Pancreas (tissue), 10 donors: Measurements from ENCODE around the gene ANKFY1. TPM values are rescaled to one million over a fixed set of nuclear protein-coding genes. Genes with fewer than 3 reads are reported as not detected.

Source experiments
- ATAC-seq, 4 donors: fragments of 200-7000 bp; cut with Tn5 transposase; one replicate each; pipeline versions ENCODE4 v1.8.0 to v1.9.1; 2020; ENCODE audit warnings: mild to moderate bottlenecking in 4 of 4, moderate library complexity in 4 of 4
- DNase-seq, 6 donors: peaks; one replicate each; pipeline ENCODE4 v3.0.0-alpha.2; 2020
- FAIRE-seq: peaks from 2 replicates; lab custom pipeline; 2012; peaks lifted over from hg19 to GRCh38; lab: Jason Lieb, UNC
- H3K27ac ChIP-seq, 4 donors: fragments of 200-600 bp; sonication (generic); 1 replicate in 3 of 4; 2 replicates in 1 of 4; pipeline versions ENCODE4 v1.5.0 to v1.8.0; 2020
- H3K27me3 ChIP-seq, 4 donors: fragments of 200-600 bp; one replicate each; pipeline ENCODE4 v1.8.0; 2021
- H3K36me3 ChIP-seq, 3 donors: fragments of 200-600 bp; sonication (generic) in 1 of 3; one replicate each; pipeline versions ENCODE4 v1.5.0 to v1.8.0; 2020 to 2021
- H3K4me1 ChIP-seq, 3 donors: fragments of 200-600 bp; one replicate each; pipeline ENCODE4 v1.8.0; 2021
- H3K4me3 ChIP-seq, 4 donors: fragments of 200-600 bp; sonication (generic) in 2 of 4; one replicate each; pipeline versions ENCODE4 v1.5.0 to v1.8.0; 2020 to 2021
- H3K9me3 ChIP-seq, 4 donors: fragments of 200-600 bp; one replicate each; pipeline ENCODE4 v1.8.0; 2021
- WGBS, 2 donors: extraction: QIAGEN DNeasy Blood & Tissue Kit; methylation state at CpG; one replicate each; pipeline ENCODE4 v1.1.7; 2013; 5-methylcytosine and 5-hydroxymethylcytosine counted together
- intact Hi-C, 3 donors: fragments of 100-400 bp; cut with DNase I; formaldehyde crosslinking; loops; one replicate each; pipeline versions ENCODE4 v1.11.1 to v1.14.2; 2022
- polyA plus RNA-seq, 2 donors: library from polyadenylated mRNA; stranded (reverse); fragments of 200-250 nt; gene quantifications; one replicate each; pipeline ENCODE4 v1.2.3, GENCODE V29; 2013
- total RNA-seq, 6 donors: library from RNA; stranded (reverse); fragmentation: NEBNext Ultra II Directional in 4 of 6; extraction: Animal tissue kit (Norgen Biotek cat#: 25700) in 4 of 6; gene quantifications; one replicate each; pipeline versions ENCODE4 v1.2.1 to v1.2.4, GENCODE V29; 2021 to 2023
- TF ChIP-seq, protein P1 (sequence below), 4 donors: fragments of 200-600 bp; sonication (generic) in 3 of 4; IDR thresholded peaks; one replicate each; pipeline versions ENCODE4 v1.5.0 to v1.8.0; 2021; ENCODE audit warnings: antibody characterized with exemption in 4 of 4
- donor health status: healthy with polysubstance abuse.
- donor health status: DM: no; HTN: no; CAD: no; lungs with moderate emphysema.
- donor health status: DM: no; HTN: no; CAD: no.
- donor health status: control.
- donor health status: control.
- donor health status: Bipolar disorder and iron deficiency.
- donor health status: DM: yes; HTN: yes; CAD: no.
- donor health status: DM: no; HTN: no; CAD: no.
- donor health status: DM: no; HTN: no; CAD: no.
- donor health status: DM: yes; HTN: yes; CAD: no.

ANKFY1 gene
- total and polyA plus RNA-seq, 8 donors, result 11.3 to 30.3 (median 13.9) TPM

DNA sequence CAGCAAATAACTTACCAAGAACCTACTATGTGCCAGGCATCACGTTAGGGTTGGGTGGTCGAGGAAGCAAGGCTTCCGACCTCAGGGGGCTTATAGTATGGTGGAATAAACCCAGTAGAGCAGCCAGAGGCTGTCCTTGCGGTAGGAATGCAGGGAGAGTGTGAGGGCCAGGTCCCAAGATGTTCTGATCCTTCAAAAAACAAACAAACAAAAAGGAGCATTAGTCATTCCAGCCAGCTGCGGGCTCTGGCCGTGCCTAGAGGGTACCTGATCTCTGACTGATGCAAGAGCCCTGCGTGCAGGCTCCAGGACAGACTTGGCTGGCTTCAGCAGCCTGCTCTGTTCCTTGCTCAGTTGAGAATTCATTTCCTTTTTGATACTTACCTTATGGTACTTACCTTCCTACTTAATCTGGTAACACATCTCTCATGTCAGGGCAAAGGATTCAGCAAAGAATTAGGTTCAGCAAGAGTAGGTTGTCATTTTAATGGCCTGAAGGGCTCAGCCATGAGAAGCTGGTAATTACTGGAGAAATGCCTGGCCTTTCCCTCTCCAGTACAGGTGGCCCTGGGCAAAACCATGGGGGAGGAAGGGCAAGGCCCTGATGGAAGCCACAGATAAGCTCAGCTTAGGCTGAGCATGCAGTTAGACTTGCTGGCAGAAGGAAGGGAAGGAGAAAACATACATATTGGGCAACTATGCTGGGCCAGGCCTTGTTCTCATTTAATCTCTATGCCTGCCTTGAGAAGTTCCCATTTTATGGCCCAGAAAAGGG is 102.4 kb downstream of the ANKFY1 start:
- Histone ChIP-seq H3K36me3 (peaks cover 0 to 13% (median 1%) of the 10 kb centered on the region in 3 donors), H3K9me3 (no peaks in the 10 kb centered on the region), H3K4me3 (no peak overlapping the region), H3K4me1 (no peaks in the 10 kb centered on the region), H3K27ac (no peak overlapping the region), H3K27me3 (no peaks in the 10 kb centered on the region)
- DNase-seq (peak in 1 of 6 donors; percentile 41), ATAC-seq (peak in 3 of 4 donors; percentile 34 to 43 (median 39)), FAIRE-seq (no peak)
- WGBS, 2 donors, result 69 to 82% methylated on average over 7 of the region's 7 CpGs
- intact Hi-C loops, result no loop called here
- TF ChIP-seq, protein P1, sequence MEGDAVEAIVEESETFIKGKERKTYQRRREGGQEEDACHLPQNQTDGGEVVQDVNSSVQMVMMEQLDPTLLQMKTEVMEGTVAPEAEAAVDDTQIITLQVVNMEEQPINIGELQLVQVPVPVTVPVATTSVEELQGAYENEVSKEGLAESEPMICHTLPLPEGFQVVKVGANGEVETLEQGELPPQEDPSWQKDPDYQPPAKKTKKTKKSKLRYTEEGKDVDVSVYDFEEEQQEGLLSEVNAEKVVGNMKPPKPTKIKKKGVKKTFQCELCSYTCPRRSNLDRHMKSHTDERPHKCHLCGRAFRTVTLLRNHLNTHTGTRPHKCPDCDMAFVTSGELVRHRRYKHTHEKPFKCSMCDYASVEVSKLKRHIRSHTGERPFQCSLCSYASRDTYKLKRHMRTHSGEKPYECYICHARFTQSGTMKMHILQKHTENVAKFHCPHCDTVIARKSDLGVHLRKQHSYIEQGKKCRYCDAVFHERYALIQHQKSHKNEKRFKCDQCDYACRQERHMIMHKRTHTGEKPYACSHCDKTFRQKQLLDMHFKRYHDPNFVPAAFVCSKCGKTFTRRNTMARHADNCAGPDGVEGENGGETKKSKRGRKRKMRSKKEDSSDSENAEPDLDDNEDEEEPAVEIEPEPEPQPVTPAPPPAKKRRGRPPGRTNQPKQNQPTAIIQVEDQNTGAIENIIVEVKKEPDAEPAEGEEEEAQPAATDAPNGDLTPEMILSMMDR (IDR thresholded peaks at IDR 0.05), result no peak

DNA sequence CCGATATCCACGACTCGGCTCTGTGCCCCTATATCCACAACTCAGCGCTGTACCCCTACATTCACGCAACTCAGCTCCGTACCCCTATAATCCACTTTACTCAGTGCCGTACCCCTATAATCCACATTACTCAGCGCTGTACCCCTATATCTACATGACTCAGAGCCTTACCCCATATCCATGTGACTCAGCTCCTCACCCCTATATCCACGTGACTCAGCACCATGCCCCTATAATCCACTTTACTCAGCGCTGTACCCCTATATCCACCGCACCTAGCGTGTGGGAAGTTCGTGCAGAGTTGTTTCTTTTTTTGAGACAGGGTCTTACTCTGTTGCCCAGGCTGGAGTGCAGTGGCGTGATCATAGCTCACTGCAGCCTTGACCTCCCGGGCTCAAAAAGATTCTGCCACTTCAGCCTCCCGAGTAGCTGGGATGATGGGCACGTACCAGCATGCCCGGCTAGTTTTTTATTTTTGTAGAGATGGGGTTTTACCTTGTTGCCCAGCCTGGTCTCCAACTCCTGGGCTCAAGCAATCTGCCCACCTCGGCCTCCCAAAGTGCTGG is 103.4 kb downstream of the ANKFY1 start:
- intact Hi-C loops, result no loop called here
- Histone ChIP-seq H3K4me3 (no peak overlapping the region), H3K27me3 (no peaks in the 10 kb centered on the region), H3K9me3 (no peaks in the 10 kb centered on the region), H3K36me3 (peaks cover 0 to 14% (median 5%) of the 10 kb centered on the region in 3 donors), H3K27ac (no peak overlapping the region), H3K4me1 (no peaks in the 10 kb centered on the region)
- 91 to 96% methylated on average over 19 of the region's 19 CpGs for WGBS, 2 donors
- TF ChIP-seq, protein P1 (IDR thresholded peaks at IDR 0.05), result no peak
- no peak for FAIRE-seq
- peak in 1 of 6 donors; percentile 26 for DNase-seq
- no peak for ATAC-seq

- 93 to 97% methylated on average over 15 of the region's 15 CpGs for WGBS, 2 donors
- TF ChIP-seq, protein P1 (IDR thresholded peaks at IDR 0.05), result no peak
- Histone ChIP-seq H3K9me3 (no peaks in the 10 kb centered on the region), H3K4me3 (no peak overlapping the region), H3K4me1 (no peaks in the 10 kb centered on the region), H3K27ac (no peak overlapping the region), H3K36me3 (peaks cover 0 to 11% (median 5%) of the 10 kb centered on the region in 3 donors), H3K27me3 (no peaks in the 10 kb centered on the region)
- no peak for FAIRE-seq
- DNase-seq, result no peak
- ATAC-seq, result no peak
- intact Hi-C loops, result no loop called here
These were observed 104.0 kb downstream of the ANKFY1 start for GRCh38 chr17:4159761-4160160.

- H3K9me3 ChIP-seq, result no peaks in the 10 kb centered on the region
- whole genome bisulfite sequencing, 2 donors, result 92 to 93% methylated on average over 12 of the region's 12 CpGs
- ATAC-seq, result no peak
- DNase-seq, result no peak
- FAIRE-seq, result no peak
- H3K4me3 ChIP-seq, result no peak overlapping the region
- no peaks in the 10 kb centered on the region for H3K27me3 ChIP-seq
- TF ChIP-seq, protein P1 (IDR thresholded peaks at IDR 0.05), result no peak
- intact Hi-C loops, result no loop called here
- no peaks in the 10 kb centered on the region for H3K4me1 ChIP-seq
- H3K27ac ChIP-seq, result no peak overlapping the region
- H3K36me3 ChIP-seq, result peaks cover 0 to 5% (median 3%) of the 10 kb centered on the region in 3 donors
These were observed 106.0 kb downstream of the ANKFY1 start for GRCh38 chr17:4157618-4158333.
